ENCODE data around the gene POGK.
A peak's percentile ranks its signal among the peaks of the same experiment; 100 is the strongest.

The POGK gene

GRCh38 chr1:166836733-166837132 is 2.5 kb upstream of the POGK start:
- H3K4me3 ChIP-seq (ENCODE audit: extremely low read depth, insufficient read depth, low read length, poor library complexity, severe bottlenecking): no peak overlapping the region
- H3K4me1 ChIP-seq (ENCODE audit: control insufficient read depth, insufficient read depth, low read length, poor library complexity, severe bottlenecking): peaks cover 30% of the 10 kb centered on the region
- H3K27ac ChIP-seq (ENCODE audit: low read depth, low read length, severe bottlenecking): no peak overlapping the region
- peaks cover 11% of the 10 kb centered on the region for H3K36me3 ChIP-seq (ENCODE audit: control insufficient read depth, insufficient read depth, low read length)
- no peaks in the 10 kb centered on the region for H3K9me3 ChIP-seq (ENCODE audit: control insufficient read depth, low read length)
- 94 to 100% methylated on average over 4 of the region's 4 CpGs for WGBS, 2 experiments (ENCODE audit: insufficient coverage in 2 of 2)

DNA sequence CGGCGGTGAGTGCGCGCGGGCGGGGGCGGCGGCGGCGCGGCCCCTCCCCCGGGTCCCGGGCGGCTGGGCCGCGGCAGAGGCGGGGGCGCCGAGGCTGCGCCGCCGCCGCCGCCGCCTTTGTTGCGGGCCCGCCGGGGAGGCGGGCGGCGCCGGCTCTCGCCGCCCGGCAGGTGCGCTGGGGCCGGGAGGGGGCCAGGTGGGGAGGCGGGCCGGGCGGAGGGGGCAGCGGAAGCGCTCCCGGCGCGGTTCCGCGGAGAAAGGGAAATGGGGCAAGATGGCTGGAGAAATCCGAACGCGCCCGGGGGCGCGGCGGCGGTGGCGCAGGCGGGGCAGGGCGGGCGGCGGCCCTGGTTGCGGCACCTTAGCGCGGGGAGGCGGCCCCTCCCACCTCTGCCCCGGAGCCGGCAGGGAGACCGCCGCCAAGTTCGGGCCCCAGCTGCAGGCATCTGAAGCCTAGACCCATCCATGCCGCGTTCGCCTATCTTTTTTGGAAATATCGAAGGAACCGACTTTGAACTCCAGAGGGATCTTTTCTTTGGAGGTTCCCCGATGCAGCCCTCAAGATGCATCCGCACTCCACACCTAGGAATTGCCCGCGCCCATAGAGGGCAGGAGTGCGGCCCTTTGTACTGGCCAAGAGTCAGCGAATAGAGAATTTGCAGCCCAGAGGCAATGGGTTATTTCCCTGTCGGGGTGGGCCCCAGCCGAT is 479 bp downstream of the POGK start:
- Histone ChIP-seq H3K4me3 (ENCODE audit: extremely low read depth, insufficient read depth, low read length, poor library complexity, severe bottlenecking) (peak overlapping the region; percentile 68), H3K4me1 (ENCODE audit: control insufficient read depth, insufficient read depth, low read length, poor library complexity, severe bottlenecking) (peaks cover 60% of the 10 kb centered on the region), H3K36me3 (ENCODE audit: control insufficient read depth, insufficient read depth, low read length) (peaks cover 41% of the 10 kb centered on the region), H3K9me3 (ENCODE audit: control insufficient read depth, low read length) (no peaks in the 10 kb centered on the region), H3K27ac (ENCODE audit: low read depth, low read length, severe bottlenecking) (peak overlapping the region; percentile 86)
- 0 to 1% methylated on average over 38 to 64 of the region's 82 CpGs for WGBS, 2 experiments (ENCODE audit: insufficient coverage in 2 of 2)

GRCh38 chr1:166840309-166841274 is 1.3 kb downstream of the POGK start:
- 49 to 60% methylated on average over 10 to 13 of the region's 16 CpGs for WGBS, 2 experiments (ENCODE audit: insufficient coverage in 2 of 2)
- Histone ChIP-seq H3K36me3 (ENCODE audit: control insufficient read depth, insufficient read depth, low read length) (peaks cover 49% of the 10 kb centered on the region), H3K4me3 (ENCODE audit: extremely low read depth, insufficient read depth, low read length, poor library complexity, severe bottlenecking) (peak overlapping the region; percentile 68), H3K27ac (ENCODE audit: low read depth, low read length, severe bottlenecking) (peak overlapping the region; percentile 84), H3K9me3 (ENCODE audit: control insufficient read depth, low read length) (no peaks in the 10 kb centered on the region), H3K4me1 (ENCODE audit: control insufficient read depth, insufficient read depth, low read length, poor library complexity, severe bottlenecking) (peaks cover 60% of the 10 kb centered on the region)

GRCh38 chr1:166843322-166843721 is 4.0 kb downstream of the POGK start:
- H3K4me1 ChIP-seq (ENCODE audit: control insufficient read depth, insufficient read depth, low read length, poor library complexity, severe bottlenecking): peaks cover 52% of the 10 kb centered on the region
- WGBS, 2 experiments (ENCODE audit: insufficient coverage in 2 of 2): 90 to 91% methylated on average over 4 to 5 of the region's 6 CpGs
- H3K36me3 ChIP-seq (ENCODE audit: control insufficient read depth, insufficient read depth, low read length): peaks cover 77% of the 10 kb centered on the region
- H3K27ac ChIP-seq (ENCODE audit: low read depth, low read length, severe bottlenecking): peak overlapping the region; percentile 81
- H3K9me3 ChIP-seq (ENCODE audit: control insufficient read depth, low read length): no peaks in the 10 kb centered on the region
- no peak overlapping the region for H3K4me3 ChIP-seq (ENCODE audit: extremely low read depth, insufficient read depth, low read length, poor library complexity, severe bottlenecking)

- H3K4me1 ChIP-seq (ENCODE audit: control insufficient read depth, insufficient read depth, low read length, poor library complexity, severe bottlenecking): peaks cover 46% of the 10 kb centered on the region
- H3K9me3 ChIP-seq (ENCODE audit: control insufficient read depth, low read length): no peaks in the 10 kb centered on the region
- H3K36me3 ChIP-seq (ENCODE audit: control insufficient read depth, insufficient read depth, low read length): peaks cover 83% of the 10 kb centered on the region
- 92 to 93% methylated on average over 5 to 6 of the region's 7 CpGs for WGBS, 2 experiments (ENCODE audit: insufficient coverage in 2 of 2)
- H3K27ac ChIP-seq (ENCODE audit: low read depth, low read length, severe bottlenecking): peak overlapping the region; percentile 81
- no peak overlapping the region for H3K4me3 ChIP-seq (ENCODE audit: extremely low read depth, insufficient read depth, low read length, poor library complexity, severe bottlenecking)
Measured at GRCh38 chr1:166843769-166844596, 4.7 kb downstream of the POGK start.

DNA sequence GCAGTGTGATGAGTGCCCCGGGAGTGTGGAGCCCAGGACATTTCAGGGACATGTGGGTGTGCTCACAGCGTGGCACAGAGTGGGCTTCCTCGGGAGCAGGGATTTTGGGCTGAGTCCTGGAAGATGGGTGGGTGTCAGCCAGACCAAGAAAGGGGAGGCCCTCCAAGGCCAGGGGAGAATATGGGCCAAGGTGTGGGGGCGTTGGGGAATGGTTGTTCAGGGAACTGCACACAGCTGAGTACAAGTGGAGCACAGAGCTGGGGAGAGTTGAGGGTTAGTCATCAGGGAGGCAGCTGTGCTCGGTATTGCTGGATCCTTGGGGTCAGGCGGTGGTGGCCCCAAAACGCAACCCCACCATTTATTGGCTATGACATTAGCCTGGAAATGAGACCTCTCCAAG is 5.5 kb downstream of the POGK start:
- 77 to 94% methylated on average over 3 to 5 of the region's 7 CpGs for WGBS, 2 experiments (ENCODE audit: insufficient coverage in 2 of 2)
- Histone ChIP-seq H3K36me3 (ENCODE audit: control insufficient read depth, insufficient read depth, low read length) (peaks cover 91% of the 10 kb centered on the region), H3K4me3 (ENCODE audit: extremely low read depth, insufficient read depth, low read length, poor library complexity, severe bottlenecking) (no peak overlapping the region), H3K9me3 (ENCODE audit: control insufficient read depth, low read length) (no peaks in the 10 kb centered on the region), H3K4me1 (ENCODE audit: control insufficient read depth, insufficient read depth, low read length, poor library complexity, severe bottlenecking) (peaks cover 46% of the 10 kb centered on the region), H3K27ac (ENCODE audit: low read depth, low read length, severe bottlenecking) (peak overlapping the region; percentile 81)

GRCh38 chr1:166848193-166848592 is 8.9 kb downstream of the POGK start:
- peaks cover 16% of the 10 kb centered on the region for H3K4me1 ChIP-seq (ENCODE audit: control insufficient read depth, insufficient read depth, low read length, poor library complexity, severe bottlenecking)
- peaks cover 100% of the 10 kb centered on the region for H3K36me3 ChIP-seq (ENCODE audit: control insufficient read depth, insufficient read depth, low read length)
- no peak overlapping the region for H3K27ac ChIP-seq (ENCODE audit: low read depth, low read length, severe bottlenecking)
- H3K4me3 ChIP-seq (ENCODE audit: extremely low read depth, insufficient read depth, low read length, poor library complexity, severe bottlenecking): no peak overlapping the region
- H3K9me3 ChIP-seq (ENCODE audit: control insufficient read depth, low read length): no peaks in the 10 kb centered on the region

DNA sequence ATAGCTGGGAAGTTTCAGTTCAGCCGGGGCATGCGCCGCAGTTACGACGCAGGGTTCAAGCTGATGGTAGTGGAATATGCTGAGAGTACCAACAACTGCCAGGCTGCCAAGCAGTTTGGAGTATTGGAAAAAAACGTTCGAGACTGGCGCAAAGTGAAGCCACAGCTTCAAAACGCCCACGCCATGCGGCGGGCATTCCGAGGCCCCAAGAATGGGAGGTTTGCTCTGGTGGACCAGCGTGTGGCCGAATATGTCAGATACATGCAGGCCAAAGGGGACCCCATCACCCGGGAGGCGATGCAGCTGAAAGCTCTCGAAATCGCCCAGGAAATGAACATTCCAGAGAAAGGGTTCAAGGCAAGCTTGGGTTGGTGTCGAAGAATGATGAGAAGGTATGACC is 9.9 kb downstream of the POGK start:
- peaks cover 99% of the 10 kb centered on the region for H3K36me3 ChIP-seq (ENCODE audit: control insufficient read depth, insufficient read depth, low read length)
- WGBS, 2 experiments (ENCODE audit: insufficient coverage in 2 of 2): 95 to 98% methylated on average over 18 to 20 of the region's 20 CpGs
- no peaks in the 10 kb centered on the region for H3K9me3 ChIP-seq (ENCODE audit: control insufficient read depth, low read length)
- peaks cover 7% of the 10 kb centered on the region for H3K4me1 ChIP-seq (ENCODE audit: control insufficient read depth, insufficient read depth, low read length, poor library complexity, severe bottlenecking)
- no peak overlapping the region for H3K27ac ChIP-seq (ENCODE audit: low read depth, low read length, severe bottlenecking)
- no peak overlapping the region for H3K4me3 ChIP-seq (ENCODE audit: extremely low read depth, insufficient read depth, low read length, poor library complexity, severe bottlenecking)

GRCh38 chr1:166852918-166853317 is 13.6 kb downstream of the POGK start:
- Histone ChIP-seq H3K4me1 (ENCODE audit: control insufficient read depth, insufficient read depth, low read length, poor library complexity, severe bottlenecking) (no peaks in the 10 kb centered on the region), H3K9me3 (ENCODE audit: control insufficient read depth, low read length) (no peaks in the 10 kb centered on the region), H3K27ac (ENCODE audit: low read depth, low read length, severe bottlenecking) (no peak overlapping the region), H3K4me3 (ENCODE audit: extremely low read depth, insufficient read depth, low read length, poor library complexity, severe bottlenecking) (no peak overlapping the region), H3K36me3 (ENCODE audit: control insufficient read depth, insufficient read depth, low read length) (peaks cover 89% of the 10 kb centered on the region)
- WGBS, 2 experiments (ENCODE audit: insufficient coverage in 2 of 2): 0% methylated on average over 1 of the region's 1 CpG; no CpG with 5 or more reads in 1 of the 2 experiments

DNA sequence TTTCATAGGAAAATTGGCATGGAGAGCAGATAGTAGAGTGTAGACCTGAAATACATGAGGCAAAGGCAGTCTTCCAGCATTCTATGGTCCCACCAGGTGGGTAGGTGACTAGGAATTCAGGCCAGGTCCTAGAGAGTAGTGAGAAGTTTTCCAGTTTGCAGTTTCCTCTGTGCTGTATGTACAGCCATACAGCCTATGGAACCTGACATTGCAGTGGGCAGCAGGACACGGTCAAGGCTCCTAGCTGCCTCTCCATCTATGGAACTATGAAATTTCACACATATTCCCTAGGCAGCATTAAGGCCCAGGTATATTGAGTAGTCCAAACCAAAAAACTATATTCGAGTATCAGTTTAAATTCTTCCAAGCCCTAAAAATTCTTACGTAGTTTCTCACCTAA is 16.3 kb downstream of the POGK start:
- WGBS, 2 experiments (ENCODE audit: insufficient coverage in 2 of 2): 70 to 94% methylated on average over 1 to 2 of the region's 3 CpGs
- H3K4me1 ChIP-seq (ENCODE audit: control insufficient read depth, insufficient read depth, low read length, poor library complexity, severe bottlenecking): no peaks in the 10 kb centered on the region
- H3K4me3 ChIP-seq (ENCODE audit: extremely low read depth, insufficient read depth, low read length, poor library complexity, severe bottlenecking): no peak overlapping the region
- H3K9me3 ChIP-seq (ENCODE audit: control insufficient read depth, low read length): no peaks in the 10 kb centered on the region
- peaks cover 82% of the 10 kb centered on the region for H3K36me3 ChIP-seq (ENCODE audit: control insufficient read depth, insufficient read depth, low read length)
- no peak overlapping the region for H3K27ac ChIP-seq (ENCODE audit: low read depth, low read length, severe bottlenecking)

Data from mesodermal cell (in vitro differentiated cells).